Nephron (organoid): ENCODE data around the gene MSH4.
"Not testable (repeated sequence)": the region's sequence is repeated elsewhere in the genome, so short reads cannot be mapped to it uniquely, and the experiment has no call there.

Experiments
- H3K27ac Mint-ChIP-seq, 3 experiments: 2 replicates each; pipeline ENCODE4 v1.8.0; 2020; ENCODE audit warnings: mixed read lengths in 3 of 3, mild to moderate bottlenecking in 2 of 3, moderate library complexity in 1 of 3
- H3K27me3 Mint-ChIP-seq: 2 replicates; pipeline ENCODE4 v1.8.0; 2021; ENCODE audit warnings: low read depth, mild to moderate bottlenecking, moderate library complexity, mixed read lengths
- H3K36me3 Mint-ChIP-seq: 2 replicates; pipeline ENCODE4 v1.8.0; 2020; ENCODE audit warnings: low read depth, mixed read lengths
- H3K4me1 Mint-ChIP-seq: 2 replicates; pipeline ENCODE4 v1.8.0; 2020; ENCODE audit warnings: mixed read lengths
- H3K4me3 Mint-ChIP-seq, 3 experiments: 2 replicates each; pipeline ENCODE4 v1.8.0; 2020; ENCODE audit warnings: mild to moderate bottlenecking in 3 of 3, mixed read lengths in 3 of 3, moderate library complexity in 2 of 3
- H3K9me3 Mint-ChIP-seq: 2 replicates; pipeline ENCODE4 v1.8.0; 2020; ENCODE audit warnings: mixed read lengths
- CTCF ChIP-seq, 3 experiments: fragments of 200-600 bp; sonication (generic); IDR thresholded peaks; one replicate each; pipeline ENCODE4 v1.5.0; 2021; ENCODE audit warnings: antibody characterized with exemption in 3 of 3; ENCODE audit not compliant: unreplicated experiment in 3 of 3

Gene MSH4

GRCh38 chr1:75795703-75796193, 934 bp upstream of the MSH4 start:
- H3K27me3 Mint-ChIP-seq, result no peaks in the 10 kb centered on the region
- TF ChIP-seq CTCF (IDR thresholded peaks at IDR 0.05; ENCODE audit: unreplicated experiment in 3 of 3), result no peak
- H3K36me3 Mint-ChIP-seq, result peaks cover 67% of the 10 kb centered on the region
- no peak overlapping the region for H3K4me3 Mint-ChIP-seq
- no peaks in the 10 kb centered on the region for H3K9me3 Mint-ChIP-seq
- H3K4me1 Mint-ChIP-seq, result peaks cover 5% of the 10 kb centered on the region
- no peak overlapping the region for H3K27ac Mint-ChIP-seq

- Mint-ChIP-seq H3K27me3 (peaks cover 3% of the 10 kb centered on the region), H3K4me3 (no peak overlapping the region), H3K9me3 (no peaks in the 10 kb centered on the region), H3K27ac (no peak overlapping the region), H3K4me1 (no peaks in the 10 kb centered on the region), H3K36me3 (peaks cover 53% of the 10 kb centered on the region)
- no peak for TF ChIP-seq CTCF (IDR thresholded peaks at IDR 0.05; ENCODE audit: unreplicated experiment in 3 of 3)
Measured at GRCh38 chr1:75797273-75797588, 549 bp downstream of the MSH4 start.

GRCh38 chr1:75797606-75798216, 1.0 kb downstream of the MSH4 start:
- Mint-ChIP-seq H3K4me3 (no peak overlapping the region), H3K27me3 (peaks cover 3% of the 10 kb centered on the region), H3K36me3 (peaks cover 50% of the 10 kb centered on the region), H3K27ac (peak overlapping the region in 1 of 3 experiments; percentile 15), H3K4me1 (no peaks in the 10 kb centered on the region), H3K9me3 (no peaks in the 10 kb centered on the region)
- TF ChIP-seq CTCF (IDR thresholded peaks at IDR 0.05; ENCODE audit: unreplicated experiment in 3 of 3), result no peak

GRCh38 chr1:75801480-75801879, 4.8 kb downstream of the MSH4 start:
- H3K27ac Mint-ChIP-seq, H3K4me1 Mint-ChIP-seq, H3K27me3 Mint-ChIP-seq, H3K9me3 Mint-ChIP-seq, H3K4me3 Mint-ChIP-seq: not testable (repeated sequence)
- H3K36me3 Mint-ChIP-seq, result peaks cover 22% of the 10 kb centered on the region

- H3K27me3 Mint-ChIP-seq, result no peaks in the 10 kb centered on the region
- no peak for TF ChIP-seq CTCF (IDR thresholded peaks at IDR 0.05; ENCODE audit: unreplicated experiment in 3 of 3)
- no peak overlapping the region for H3K27ac Mint-ChIP-seq
- no peaks in the 10 kb centered on the region for H3K36me3 Mint-ChIP-seq
- no peak overlapping the region for H3K4me3 Mint-ChIP-seq
- no peaks in the 10 kb centered on the region for H3K4me1 Mint-ChIP-seq
- H3K9me3 Mint-ChIP-seq, result no peaks in the 10 kb centered on the region
Measured at GRCh38 chr1:75808921-75809320, 12.2 kb downstream of the MSH4 start.

GRCh38 chr1:75810113-75810512, 13.4 kb downstream of the MSH4 start:
- not testable (repeated sequence) for H3K36me3 Mint-ChIP-seq, H3K4me1 Mint-ChIP-seq, H3K9me3 Mint-ChIP-seq, H3K4me3 Mint-ChIP-seq, H3K27ac Mint-ChIP-seq, H3K27me3 Mint-ChIP-seq

- H3K4me1 Mint-ChIP-seq, result no peaks in the 10 kb centered on the region
- no peaks in the 10 kb centered on the region for H3K27me3 Mint-ChIP-seq
- no peak overlapping the region for H3K4me3 Mint-ChIP-seq
- no peaks in the 10 kb centered on the region for H3K36me3 Mint-ChIP-seq
- H3K27ac Mint-ChIP-seq, result no peak overlapping the region
- no peaks in the 10 kb centered on the region for H3K9me3 Mint-ChIP-seq
- TF ChIP-seq CTCF (IDR thresholded peaks at IDR 0.05; ENCODE audit: unreplicated experiment in 3 of 3), result no peak
Measured at GRCh38 chr1:75811211-75811981, 14.7 kb downstream of the MSH4 start.
